ENCODE data around the gene UBE4B. TPM values are rescaled to one million over a fixed set of nuclear protein-coding genes. Genes with fewer than 3 reads are reported as not detected.
"Not testable (repeated sequence)": the region's sequence is repeated elsewhere in the genome, so short reads cannot be mapped to it uniquely, and the experiment has no call there.

Gene UBE4B
- total and polyA plus RNA-seq, 2 of the 4 experiments (the other 2 are of a cell fraction) = 26.5 to 39.3 TPM

GRCh38 chr1:10021992-10022391, 10.8 kb upstream of the UBE4B start:
- H2BK120ac ChIP-seq (ENCODE audit: low read depth, low read length); H4K91ac ChIP-seq (ENCODE audit: insufficient read depth, low read depth, low read length); H2AFZ ChIP-seq (replicated peaks; ENCODE audit: low read length, poor library complexity); H4K20me1 ChIP-seq (ENCODE audit: insufficient read depth, low read length); H3K4me1 ChIP-seq (ENCODE audit: control insufficient read depth, insufficient read depth, low read length); H2BK20ac ChIP-seq (ENCODE audit: low read depth, low read length); ATAC-seq (ENCODE audit: low read depth); H2AK5ac ChIP-seq (ENCODE audit: low read depth, low read length); H3K4me3 ChIP-seq (ENCODE audit: insufficient read depth, low read depth, low read length); H4K5ac ChIP-seq (ENCODE audit: low read depth, low read length); H3K9me3 ChIP-seq (ENCODE audit: control insufficient read depth, insufficient read depth, low read length); H3K4ac ChIP-seq (ENCODE audit: low read depth, low read length); DNase-seq; H3K18ac ChIP-seq (ENCODE audit: low read depth, low read length); H3K36me3 ChIP-seq (ENCODE audit: control insufficient read depth, insufficient read depth, low read length); BruUV-seq (replicated peaks); dilution Hi-C loops (cut with HindIII; ENCODE audit: low sequenced_read_pairs, unreplicated experiment); POLR2A ChIA-PET (ENCODE audit: unreplicated experiment); intact Hi-C loops (cut with micrococcal nuclease); in situ Hi-C loops (cut with MboI; ENCODE audit: low sequenced_read_pairs); H2AK9ac ChIP-seq (replicated peaks; ENCODE audit: low read depth, low read length, poor library complexity); H3K27ac ChIP-seq (ENCODE audit: insufficient read depth, low read length); H3K23ac ChIP-seq (ENCODE audit: low read depth, low read length); H3K9ac ChIP-seq (ENCODE audit: low read depth, low read length); H3K14ac ChIP-seq (replicated peaks; ENCODE audit: low read depth, low read length); H3K79me1 ChIP-seq (ENCODE audit: low read depth in 1 of 2, low read length in 2 of 2); H2BK15ac ChIP-seq (ENCODE audit: low read depth, low read length); H4K8ac ChIP-seq (ENCODE audit: low read depth in 2 of 2, low read length in 2 of 2); H3K9me1 ChIP-seq (ENCODE audit: insufficient read depth, low read length); H3K27me3 ChIP-seq (ENCODE audit: control insufficient read depth, insufficient read depth, low read length); H2BK5ac ChIP-seq (ENCODE audit: low read depth, low read length, poor library complexity, severe bottlenecking); H3K56ac ChIP-seq (ENCODE audit: extremely low read depth, insufficient read depth, low read length); H3K4me2 ChIP-seq (ENCODE audit: low read depth, low read length): not testable (repeated sequence)
- CTCF ChIA-PET = interaction anchor here (0.6 kb wide), 1 partner anchor 73 kb away, joined by 3 read pairs; no protein-coding TSS in a partner anchor
- no CpG with 5 or more reads among the region's 4 CpGs for WGBS, 2 experiments (ENCODE audit: extremely low coverage in 2 of 2, insufficient read length in 1 of 2)
